Esophagus muscularis mucosa (tissue), 4 donors: ENCODE results near the gene C1orf105.

Experiments
- EP300 ChIP-seq: sonication (generic); formaldehyde crosslinking; IDR thresholded peaks from one replicate; pipeline ENCODE4 v1.6.1; 2017; ENCODE audit warnings: antibody characterized with exemption
- POLR2A ChIP-seq: fragments of 450-650 bp; IDR thresholded peaks from one replicate; pipeline ENCODE4 v1.6.1; 2017; ENCODE audit warnings: antibody characterized with exemption, moderate library complexity, mild to moderate bottlenecking, low read depth
- TF ChIP-seq, protein P1 (sequence below), 3 experiments: fragments of 200-600 bp in 2 of 3; fragments of 450-650 bp in 1 of 3; sonication (generic) in 2 of 3; IDR thresholded peaks; one replicate each; pipeline ENCODE4 v1.5.1; 2017 to 2019; ENCODE audit warnings: antibody characterized with exemption in 3 of 3, mild to moderate bottlenecking in 2 of 3, moderate library complexity in 1 of 3

DNA sequence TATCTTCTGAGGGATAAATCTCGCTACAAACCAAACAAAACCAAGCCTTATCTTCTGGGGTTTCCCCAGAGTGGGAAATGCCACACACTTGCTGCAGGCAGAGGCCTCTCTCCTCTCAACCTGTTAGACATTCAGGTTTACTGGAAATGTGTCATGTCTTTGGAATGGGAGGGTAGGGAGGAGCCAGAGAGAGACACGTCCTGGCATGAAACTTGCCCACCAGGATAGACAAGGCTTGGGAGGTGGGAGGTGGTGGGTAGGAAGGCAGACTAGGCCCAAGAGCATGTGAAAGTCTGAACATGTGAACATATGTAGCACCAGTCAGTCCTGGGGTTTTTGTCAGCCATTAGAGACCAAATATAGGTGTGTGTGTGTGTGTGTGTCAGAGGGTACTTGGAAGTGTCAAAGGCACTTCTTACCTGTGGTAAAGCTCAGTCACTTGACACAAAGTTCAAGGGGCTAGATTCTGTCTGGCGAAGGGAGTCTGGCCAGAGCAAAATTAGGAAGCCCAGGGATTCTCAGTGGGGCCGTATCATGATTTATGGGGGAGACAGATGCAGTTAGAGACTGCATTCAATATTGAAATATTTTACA is 55.8 kb downstream of the C1orf105 start:
- TF ChIP-seq, protein P1, sequence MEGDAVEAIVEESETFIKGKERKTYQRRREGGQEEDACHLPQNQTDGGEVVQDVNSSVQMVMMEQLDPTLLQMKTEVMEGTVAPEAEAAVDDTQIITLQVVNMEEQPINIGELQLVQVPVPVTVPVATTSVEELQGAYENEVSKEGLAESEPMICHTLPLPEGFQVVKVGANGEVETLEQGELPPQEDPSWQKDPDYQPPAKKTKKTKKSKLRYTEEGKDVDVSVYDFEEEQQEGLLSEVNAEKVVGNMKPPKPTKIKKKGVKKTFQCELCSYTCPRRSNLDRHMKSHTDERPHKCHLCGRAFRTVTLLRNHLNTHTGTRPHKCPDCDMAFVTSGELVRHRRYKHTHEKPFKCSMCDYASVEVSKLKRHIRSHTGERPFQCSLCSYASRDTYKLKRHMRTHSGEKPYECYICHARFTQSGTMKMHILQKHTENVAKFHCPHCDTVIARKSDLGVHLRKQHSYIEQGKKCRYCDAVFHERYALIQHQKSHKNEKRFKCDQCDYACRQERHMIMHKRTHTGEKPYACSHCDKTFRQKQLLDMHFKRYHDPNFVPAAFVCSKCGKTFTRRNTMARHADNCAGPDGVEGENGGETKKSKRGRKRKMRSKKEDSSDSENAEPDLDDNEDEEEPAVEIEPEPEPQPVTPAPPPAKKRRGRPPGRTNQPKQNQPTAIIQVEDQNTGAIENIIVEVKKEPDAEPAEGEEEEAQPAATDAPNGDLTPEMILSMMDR (IDR thresholded peaks at IDR 0.05), result no peak
- no peak for TF ChIP-seq POLR2A
- TF ChIP-seq EP300, result no peak
